ENCODE data around the gene CEP128.

- TF ChIP-seq CTCF (IDR thresholded peaks at IDR 0.05; ENCODE audit: low read depth, low read length) (no peak), EZH2phosphoT487 (IDR thresholded peaks at IDR 0.05; ENCODE audit: low read depth) (no peak)
Measured at GRCh38 chr14:80762641-80763228, 178.8 kb downstream of the CEP128 start.
